Stomach (tissue), 4 donors: ENCODE measurements around the gene NPTX2.
"Not testable (repeated sequence)": the region's sequence is repeated elsewhere in the genome, so short reads cannot be mapped to it uniquely, and the experiment has no call there.

Experiments used
- EP300 ChIP-seq: sonication (generic); formaldehyde crosslinking; IDR thresholded peaks from one replicate; pipeline ENCODE4 v1.6.1; 2017; ENCODE audit warnings: antibody characterized with exemption
- POLR2A ChIP-seq, 4 donors: fragments of 450-650 bp; IDR thresholded peaks; one replicate each; pipeline ENCODE4 v1.6.1; 2016; ENCODE audit warnings: antibody characterized with exemption in 4 of 4, control low read depth in 2 of 4, mild to moderate bottlenecking in 1 of 4, moderate library complexity in 1 of 4
- POLR2AphosphoS5 ChIP-seq, 3 donors: sonication (generic); formaldehyde crosslinking; IDR thresholded peaks; one replicate each; pipeline ENCODE4 v1.6.1; 2016; ENCODE audit warnings: antibody characterized with exemption in 3 of 3
- TF ChIP-seq, protein P1 (sequence below), 7 experiments: fragments of 450-650 bp in 4 of 7; fragments of 200-600 bp in 3 of 7; sonication (generic) in 3 of 7; IDR thresholded peaks; one replicate each; pipeline ENCODE4 v1.5.1; 2016 to 2019; ENCODE audit warnings: antibody characterized with exemption in 7 of 7, control low read depth in 2 of 7, mild to moderate bottlenecking in 1 of 7

DNA sequence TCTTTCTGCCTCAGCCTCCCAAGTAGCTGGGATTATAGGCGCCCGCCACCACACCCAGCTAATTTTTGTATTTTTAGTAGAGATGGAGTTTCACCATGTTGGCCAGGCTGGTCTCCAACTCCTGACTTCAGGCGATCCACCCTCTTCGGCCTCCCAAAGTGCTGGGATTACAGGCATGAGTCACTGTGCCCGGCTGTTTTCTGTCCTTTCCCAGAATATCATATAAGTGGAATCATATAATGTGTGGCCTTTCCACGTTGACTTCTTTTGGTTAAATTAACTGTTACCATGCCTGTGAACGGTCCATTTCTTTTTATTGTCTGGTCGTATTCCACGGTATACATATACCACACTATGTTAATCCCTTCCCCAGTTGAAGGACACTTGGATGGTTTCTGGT, 44.4 kb upstream of the NPTX2 start:
- TF ChIP-seq, protein P1, sequence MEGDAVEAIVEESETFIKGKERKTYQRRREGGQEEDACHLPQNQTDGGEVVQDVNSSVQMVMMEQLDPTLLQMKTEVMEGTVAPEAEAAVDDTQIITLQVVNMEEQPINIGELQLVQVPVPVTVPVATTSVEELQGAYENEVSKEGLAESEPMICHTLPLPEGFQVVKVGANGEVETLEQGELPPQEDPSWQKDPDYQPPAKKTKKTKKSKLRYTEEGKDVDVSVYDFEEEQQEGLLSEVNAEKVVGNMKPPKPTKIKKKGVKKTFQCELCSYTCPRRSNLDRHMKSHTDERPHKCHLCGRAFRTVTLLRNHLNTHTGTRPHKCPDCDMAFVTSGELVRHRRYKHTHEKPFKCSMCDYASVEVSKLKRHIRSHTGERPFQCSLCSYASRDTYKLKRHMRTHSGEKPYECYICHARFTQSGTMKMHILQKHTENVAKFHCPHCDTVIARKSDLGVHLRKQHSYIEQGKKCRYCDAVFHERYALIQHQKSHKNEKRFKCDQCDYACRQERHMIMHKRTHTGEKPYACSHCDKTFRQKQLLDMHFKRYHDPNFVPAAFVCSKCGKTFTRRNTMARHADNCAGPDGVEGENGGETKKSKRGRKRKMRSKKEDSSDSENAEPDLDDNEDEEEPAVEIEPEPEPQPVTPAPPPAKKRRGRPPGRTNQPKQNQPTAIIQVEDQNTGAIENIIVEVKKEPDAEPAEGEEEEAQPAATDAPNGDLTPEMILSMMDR (IDR thresholded peaks at IDR 0.05), result not testable (repeated sequence)
- not testable (repeated sequence) for TF ChIP-seq POLR2AphosphoS5 (IDR thresholded peaks at IDR 0.05); POLR2A (IDR thresholded peaks at IDR 0.05); EP300
